GM23338 (cell line): ENCODE data around the gene ENTHD1.

ENCODE experiments used
- CREB1 ChIP-seq: fragments of 250-450 bp; sonication (Bioruptor Pico); IDR thresholded peaks from 2 replicates; pipeline ENCODE4 v1.5.0; 2020; ENCODE audit warnings: low read depth, mild to moderate bottlenecking, moderate library complexity
- EZH2 ChIP-seq: fragments of 200-600 bp; sonication (generic); IDR thresholded peaks from one replicate; pipeline ENCODE4 v1.8.0; 2017; ENCODE audit warnings: antibody characterized with exemption, mild to moderate bottlenecking, low read depth; ENCODE audit not compliant: unreplicated experiment
- EZH2phosphoT487 ChIP-seq: fragments of 200-600 bp; sonication (generic); IDR thresholded peaks from one replicate; pipeline ENCODE4 v1.8.1; 2018; ENCODE audit warnings: antibody characterized with exemption; ENCODE audit not compliant: unreplicated experiment
- JUNB ChIP-seq: IDR thresholded peaks from one replicate; pipeline ENCODE4 v1.6.1; 2016; ENCODE audit warnings: antibody characterized with exemption; ENCODE audit not compliant: unreplicated experiment
- POLR2AphosphoS5 ChIP-seq: IDR thresholded peaks from 2 replicates; pipeline ENCODE4 v1.6.1; 2016; ENCODE audit warnings: antibody characterized with exemption, low read depth
- STAT1 ChIP-seq: IDR thresholded peaks from one replicate; pipeline ENCODE4 v1.6.1; 2016; ENCODE audit warnings: antibody characterized with exemption; ENCODE audit not compliant: unreplicated experiment
- ZNF331 ChIP-seq: fragments of 250-450 bp; sonication (Bioruptor Pico); IDR thresholded peaks from 2 replicates; pipeline ENCODE4 v1.5.0; 2020; ENCODE audit warnings: low read depth, mild to moderate bottlenecking, moderate library complexity
- TF ChIP-seq, protein P1 (sequence below), 2 experiments: fragments of 200-600 bp in 1 of 2; sonication (generic) in 1 of 2; conservative IDR thresholded peaks; 2 replicates each; pipeline versions ENCODE4 v1.5.1 to v1.6.1; 2016 to 2017; ENCODE audit warnings: antibody characterized with exemption in 2 of 2, low read depth in 2 of 2, mild to moderate bottlenecking in 2 of 2, moderate library complexity in 1 of 2

DNA sequence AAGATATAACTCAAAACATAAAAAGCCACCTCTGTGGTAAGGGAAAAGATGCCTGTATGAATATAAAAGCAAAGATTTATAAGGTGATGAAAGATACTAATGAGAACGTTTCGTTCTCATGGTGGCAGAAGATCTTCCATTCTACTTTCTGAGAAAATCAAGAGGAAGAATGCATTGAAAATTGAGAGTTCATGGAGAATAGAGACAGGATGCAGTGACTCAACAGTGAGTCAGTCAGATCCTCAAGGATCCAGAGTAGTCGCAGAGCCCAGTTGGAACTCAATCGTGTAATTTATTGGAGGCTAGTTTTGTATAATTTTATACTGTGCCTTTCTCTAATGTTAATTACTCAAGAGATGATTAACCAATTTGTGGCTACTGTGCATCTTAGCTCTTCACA, 73.3 kb downstream of the ENTHD1 start:
- TF ChIP-seq CREB1 (CRISPR knock-in tag) (no peak), POLR2AphosphoS5 (no peak), EZH2 (no peak), EZH2phosphoT487 (no peak), ZNF331 (CRISPR knock-in tag) (no peak), JUNB (no peak), STAT1 (no peak)
- TF ChIP-seq, protein P1, sequence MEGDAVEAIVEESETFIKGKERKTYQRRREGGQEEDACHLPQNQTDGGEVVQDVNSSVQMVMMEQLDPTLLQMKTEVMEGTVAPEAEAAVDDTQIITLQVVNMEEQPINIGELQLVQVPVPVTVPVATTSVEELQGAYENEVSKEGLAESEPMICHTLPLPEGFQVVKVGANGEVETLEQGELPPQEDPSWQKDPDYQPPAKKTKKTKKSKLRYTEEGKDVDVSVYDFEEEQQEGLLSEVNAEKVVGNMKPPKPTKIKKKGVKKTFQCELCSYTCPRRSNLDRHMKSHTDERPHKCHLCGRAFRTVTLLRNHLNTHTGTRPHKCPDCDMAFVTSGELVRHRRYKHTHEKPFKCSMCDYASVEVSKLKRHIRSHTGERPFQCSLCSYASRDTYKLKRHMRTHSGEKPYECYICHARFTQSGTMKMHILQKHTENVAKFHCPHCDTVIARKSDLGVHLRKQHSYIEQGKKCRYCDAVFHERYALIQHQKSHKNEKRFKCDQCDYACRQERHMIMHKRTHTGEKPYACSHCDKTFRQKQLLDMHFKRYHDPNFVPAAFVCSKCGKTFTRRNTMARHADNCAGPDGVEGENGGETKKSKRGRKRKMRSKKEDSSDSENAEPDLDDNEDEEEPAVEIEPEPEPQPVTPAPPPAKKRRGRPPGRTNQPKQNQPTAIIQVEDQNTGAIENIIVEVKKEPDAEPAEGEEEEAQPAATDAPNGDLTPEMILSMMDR (conservative IDR thresholded peaks at IDR 0.05; ENCODE audit: low read depth in 2 of 2), result no peak
